GM12878 (cell line): ENCODE data around the gene ZNF132.

Experiments
- CTCF ChIP-seq, 3 experiments: IDR thresholded peaks in 2 of 3; conservative IDR thresholded peaks in 1 of 3; 2 replicates each; pipeline ENCODE4 v1.5.1; 2011; ENCODE audit warnings: low read depth in 3 of 3, low read length in 3 of 3, mild to moderate bottlenecking in 3 of 3, control low read depth in 2 of 3, moderate library complexity in 2 of 3, inconsistent platforms in 1 of 3, mixed read lengths in 1 of 3; ENCODE audit not compliant: control insufficient read depth in 2 of 3, insufficient read depth in 1 of 3; ENCODE audit errors: extremely low read depth in 1 of 3
- ESRRA ChIP-seq: IDR thresholded peaks from 2 replicates; pipeline ENCODE4 v1.6.1; 2012; ENCODE audit warnings: mild to moderate bottlenecking, low read length, improper control_type of control experiment
- KLF5 ChIP-seq: fragments of 450-650 bp; IDR thresholded peaks from 2 replicates; pipeline ENCODE4 v1.6.1; 2014; ENCODE audit warnings: mild to moderate bottlenecking; ENCODE audit not compliant: partially characterized antibody
- POLR2A ChIP-seq: IDR thresholded peaks from 2 replicates; pipeline ENCODE4 v1.6.1; 2011; ENCODE audit warnings: low read depth, mild to moderate bottlenecking, low read length
- PRDM15 ChIP-seq: fragments of 450-650 bp; formaldehyde crosslinking; IDR thresholded peaks from 2 replicates; pipeline ENCODE4 v1.4.0; 2020; ENCODE audit warnings: mild to moderate bottlenecking, moderate library complexity
- SREBF2 ChIP-seq: IDR thresholded peaks from 2 replicates; pipeline ENCODE4 v1.6.1; 2012; ENCODE audit warnings: mild to moderate bottlenecking, low read length
- TCF3 ChIP-seq: IDR thresholded peaks from 2 replicates; pipeline ENCODE4 v1.6.1; 2012; ENCODE audit warnings: low read depth, mild to moderate bottlenecking, low read length, borderline replicate concordance; ENCODE audit not compliant: insufficient read depth
- ZBTB33 ChIP-seq: fragments of 450-650 bp; IDR thresholded peaks from 2 replicates; pipeline ENCODE4 v1.6.1; 2017; ENCODE audit warnings: mild to moderate bottlenecking
- ZBTB4 ChIP-seq: fragments of 450-650 bp; formaldehyde crosslinking; IDR thresholded peaks from 2 replicates; pipeline ENCODE4 v1.4.0; 2022; ENCODE audit warnings: mild to moderate bottlenecking, moderate library complexity
- ZNF217 ChIP-seq: fragments of 450-650 bp; IDR thresholded peaks from 2 replicates; pipeline ENCODE4 v1.6.1; 2017; ENCODE audit warnings: antibody characterized with exemption, mild to moderate bottlenecking

- TF ChIP-seq KLF5 (no peak), ZBTB4 (no peak), POLR2A (no peak; the same call in 1 of the 2 replicates), TCF3 (no peak), CTCF (IDR thresholded peaks at IDR 0.05 in 2 of 3, conservative IDR thresholded peaks at IDR 0.05 in 1 of 3; ENCODE audit: control insufficient read depth in 2 of 3, extremely low read depth in 1 of 3, insufficient read depth in 1 of 3, low read depth in 3 of 3, low read length in 3 of 3) (no peak), ZNF217 (no peak), PRDM15 (no peak), ZBTB33 (no peak), SREBF2 (no peak), ESRRA (no peak)
Observed at GRCh38 chr19:58479736-58480480, 40.0 kb upstream of the ZNF132 start.
